Ramos (cell line): ENCODE data around the gene LRRC27.

ENCODE experiments used
- in situ Hi-C: fragments of 300-500 bp; cut with MboI; formaldehyde crosslinking; loops from one replicate; pipeline ENCODE4 v1.14.3; 2022; ENCODE audit warnings: low sequenced_read_pairs; ENCODE audit not compliant: unreplicated experiment

Gene LRRC27

DNA sequence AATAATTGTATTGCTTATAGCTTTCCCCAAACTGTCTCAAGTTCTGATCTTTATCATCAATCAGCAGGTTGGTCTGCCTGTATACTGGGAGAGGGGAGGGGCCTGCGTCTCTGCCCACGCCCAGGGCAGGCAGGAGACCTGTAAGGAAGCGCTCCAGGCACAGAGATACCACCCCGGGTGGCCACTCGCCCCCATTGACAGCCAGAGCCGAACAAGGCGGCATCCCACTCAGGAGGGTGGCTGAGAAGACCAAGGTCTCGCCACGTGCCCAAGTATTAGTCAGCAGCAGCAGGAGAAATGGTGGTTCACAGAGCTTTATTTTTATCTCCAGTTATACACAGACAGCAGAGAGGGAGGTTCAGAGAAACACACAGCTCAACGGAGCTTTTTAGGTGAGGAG is 31.4 kb upstream of the LRRC27 start:
- in situ Hi-C loops: no loop called here

DNA sequence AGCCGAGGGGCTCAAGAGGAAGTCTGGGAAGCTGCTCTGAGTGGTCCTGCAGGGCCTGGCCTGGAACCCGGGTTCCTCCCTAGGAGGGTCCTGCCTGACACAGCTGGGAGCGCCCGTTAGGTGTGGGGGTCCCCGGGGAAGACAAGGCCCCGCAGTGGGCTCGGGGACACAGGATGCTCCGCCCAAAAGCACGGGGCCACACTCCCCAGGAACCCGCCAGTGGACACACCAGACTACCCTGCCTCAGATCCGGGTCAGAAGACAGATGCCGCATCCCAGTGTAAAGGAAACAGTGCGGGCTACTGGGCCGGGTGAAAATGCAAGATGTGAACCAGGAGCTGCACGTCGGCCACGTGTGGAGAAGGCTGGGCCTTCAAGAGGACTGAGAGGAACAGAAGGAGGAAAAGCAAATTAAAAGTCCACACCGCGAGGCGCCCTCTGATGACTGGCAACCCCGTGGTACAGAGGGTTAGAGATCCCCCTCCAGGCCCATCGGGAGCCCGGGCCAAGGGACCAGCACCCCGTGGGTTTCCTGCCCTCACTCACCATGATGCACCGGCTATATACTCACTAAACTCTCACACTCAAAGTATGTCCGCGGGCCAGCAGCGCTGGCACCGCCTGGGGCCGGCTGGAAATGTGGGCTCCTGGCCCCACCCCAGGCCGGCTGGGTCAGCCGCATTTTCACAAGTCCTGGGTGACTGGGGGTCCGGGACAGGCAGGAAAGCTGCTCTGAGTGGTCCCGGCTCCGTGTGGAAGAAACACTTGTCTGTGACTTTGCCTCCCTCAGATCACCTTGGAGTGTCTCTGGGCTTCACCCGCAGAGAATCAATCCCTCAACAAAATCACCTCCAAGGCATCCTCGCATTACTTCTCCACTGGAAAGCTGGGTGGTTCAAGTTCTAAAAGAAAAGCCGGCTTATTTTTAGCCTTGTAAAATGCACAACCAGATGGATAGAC is 30.3 kb upstream of the LRRC27 start:
- in situ Hi-C loops: no loop called here

GRCh38 chr10:132302421-132303310 is 29.3 kb upstream of the LRRC27 start:
- in situ Hi-C loops: no loop called here

- in situ Hi-C loops: no loop called here
These were observed 28.5 kb upstream of the LRRC27 start for GRCh38 chr10:132303361-132304115.

- in situ Hi-C loops: no loop called here
These were observed 27.1 kb upstream of the LRRC27 start for GRCh38 chr10:132304756-132305509.

- in situ Hi-C loops: no loop called here
These were observed 26.2 kb upstream of the LRRC27 start for GRCh38 chr10:132305654-132306342.

DNA sequence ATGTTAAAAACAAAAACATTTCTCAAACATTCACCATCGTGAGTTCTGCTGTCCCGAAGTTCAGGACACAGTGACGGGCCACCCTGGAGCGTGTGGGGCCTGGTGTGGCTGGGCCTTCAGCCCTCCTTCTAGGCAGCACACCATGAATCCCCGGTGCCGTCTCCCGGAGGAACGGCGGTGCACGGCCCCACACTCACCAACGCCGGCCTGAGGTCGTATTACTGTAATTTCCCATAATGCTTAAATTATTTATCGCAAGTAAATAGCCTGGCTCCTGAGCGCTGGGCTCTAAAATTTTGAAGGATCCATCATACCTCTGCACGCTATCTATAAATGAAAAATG is 25.7 kb upstream of the LRRC27 start:
- in situ Hi-C loops: no loop called here

DNA sequence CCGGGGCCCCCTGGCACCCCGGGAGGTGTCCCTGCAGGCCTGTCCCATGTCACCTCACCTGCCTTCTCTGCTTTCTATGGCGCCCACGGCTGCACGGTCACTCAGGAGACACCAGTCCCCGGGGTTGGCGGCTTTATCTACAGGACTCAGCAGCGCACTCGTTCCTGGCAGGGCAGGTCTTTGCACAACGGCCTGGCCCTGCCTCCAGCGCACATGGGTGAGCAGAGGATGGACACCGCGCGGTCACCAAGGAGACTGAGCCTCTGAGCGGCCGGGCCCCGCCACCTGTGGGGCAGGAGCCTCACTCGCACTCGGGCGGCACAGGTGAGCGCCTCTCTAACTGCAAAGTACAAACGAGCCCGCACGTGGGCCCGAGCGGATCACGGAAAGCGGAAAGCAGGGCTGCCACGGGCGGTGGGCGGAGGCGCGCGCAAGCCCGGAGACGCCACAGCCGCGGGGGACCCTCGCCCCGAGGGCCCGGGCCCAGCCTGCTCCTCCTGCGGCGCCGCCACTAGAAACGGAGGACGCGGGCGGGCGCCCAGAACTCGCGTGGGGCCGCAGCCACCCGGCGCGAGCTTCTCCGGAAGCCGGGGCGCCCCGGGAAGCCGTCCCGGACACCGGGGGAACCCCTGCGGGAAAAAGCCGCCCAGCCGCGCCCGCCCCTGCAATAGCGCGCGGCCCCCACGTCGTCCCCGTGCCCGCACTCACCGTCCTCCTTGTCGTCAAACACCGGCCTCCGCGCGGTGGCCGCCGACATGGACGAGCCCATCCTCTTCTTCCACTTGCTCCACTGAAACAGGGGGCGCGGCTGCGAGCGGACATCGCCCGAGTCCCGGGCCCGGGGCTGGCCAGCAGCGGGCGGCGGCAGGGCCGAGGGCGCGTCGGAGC is 24.9 kb upstream of the LRRC27 start:
- in situ Hi-C loops: no loop called here

GRCh38 chr10:132307823-132308586 is 24.0 kb upstream of the LRRC27 start, which contains the start of gene STK32C:
Gene STK32C, minus strand, starts transcription at chr10:132307950. Its CDS starts 117 bp downstream, at chr10:132307833.
- in situ Hi-C loops: no loop called here

- in situ Hi-C loops: no loop called here
These were observed 23.2 kb upstream of the LRRC27 start for GRCh38 chr10:132308587-132309470.

GRCh38 chr10:132309471-132309865 is 22.5 kb upstream of the LRRC27 start:
- in situ Hi-C loops: no loop called here

DNA sequence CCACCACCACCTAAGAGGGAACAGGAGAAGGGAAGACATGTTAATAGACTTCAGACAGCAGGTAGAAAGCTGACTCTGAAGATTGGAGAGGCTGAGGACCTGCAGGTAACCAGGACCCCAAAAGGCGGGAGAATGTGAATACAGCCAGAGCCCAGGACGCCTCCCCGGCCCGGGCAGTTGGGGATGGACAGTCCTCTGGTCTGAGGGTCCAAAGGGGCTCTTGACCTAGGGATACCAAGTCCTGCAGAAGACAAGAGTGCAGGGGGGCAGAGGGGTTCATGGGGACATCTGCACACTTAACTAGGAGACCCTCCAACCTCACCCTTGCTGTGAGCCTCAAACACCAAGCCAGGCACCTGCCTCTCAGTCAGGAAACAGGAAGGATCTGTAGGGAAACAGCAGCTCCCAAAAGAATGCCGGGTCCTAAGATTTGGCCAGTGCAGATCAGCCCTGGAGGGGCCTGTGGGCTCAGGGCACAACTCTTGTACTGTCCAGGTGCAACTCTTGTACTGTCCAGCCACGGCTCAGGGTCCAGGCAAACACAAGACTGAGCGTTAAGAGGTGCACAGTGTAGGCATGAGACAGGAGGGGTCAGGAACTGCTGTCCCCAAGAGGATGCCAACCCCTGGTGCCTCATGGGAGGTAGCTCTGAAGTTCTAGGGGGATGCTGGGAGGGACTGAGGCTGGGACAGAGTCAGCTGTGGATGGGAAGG is 22.0 kb upstream of the LRRC27 start:
- in situ Hi-C loops: no loop called here

GRCh38 chr10:132310701-132311337 is 21.2 kb upstream of the LRRC27 start:
- in situ Hi-C loops: no loop called here

- in situ Hi-C loops: no loop called here
These were observed 20.6 kb upstream of the LRRC27 start for GRCh38 chr10:132311338-132311939.

DNA sequence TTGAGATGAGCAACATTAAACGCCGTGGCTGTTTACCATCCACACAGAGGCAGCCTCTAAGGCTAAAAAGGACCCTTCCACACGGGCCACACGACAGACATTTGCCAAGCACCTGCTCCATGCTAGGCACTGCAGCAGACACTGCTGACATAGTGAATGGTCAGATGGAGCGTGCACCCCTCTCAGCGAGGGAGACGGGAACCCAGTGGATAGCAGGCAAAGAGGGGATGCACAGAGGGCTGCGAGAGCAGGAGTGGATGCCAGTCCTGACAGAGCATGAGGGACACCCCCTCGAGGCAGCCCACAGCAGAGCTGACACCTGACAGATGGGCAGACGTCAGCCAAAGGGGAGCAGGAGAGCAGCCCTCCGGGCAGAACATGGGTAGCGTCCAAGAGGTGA is 18.7 kb upstream of the LRRC27 start:
- in situ Hi-C loops: no loop called here
